ENCODE measurements around the gene CHMP1A.

The CHMP1A gene

DNA sequence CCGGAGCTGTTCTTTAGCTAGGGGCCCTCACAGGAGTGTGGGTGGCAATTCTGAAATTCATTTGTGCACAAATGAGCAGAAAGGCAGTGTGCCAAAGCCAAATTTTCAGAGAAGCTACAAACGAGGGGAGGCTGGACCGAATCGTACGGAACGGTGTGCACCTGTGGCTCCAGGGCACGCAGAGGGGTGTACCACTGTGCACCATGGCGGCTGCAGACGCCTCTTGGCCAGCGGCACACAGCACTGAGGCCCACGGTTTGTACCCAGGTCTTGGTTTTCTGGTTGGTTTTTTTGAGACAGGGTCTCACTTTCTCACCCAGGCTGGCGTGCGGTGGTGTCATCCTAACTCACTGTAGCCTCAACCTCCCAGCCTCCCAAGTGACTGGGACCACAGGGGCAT, 14.9 kb downstream of the CHMP1A start:
- TF ChIP-seq CTCF (IDR thresholded peaks at IDR 0.05): no peak
- Histone ChIP-seq H3K36me3 (ENCODE audit: control insufficient read depth, insufficient read depth, low read length) (no peaks in the 10 kb centered on the region), H3K4me2 (ENCODE audit: low read length) (no peak overlapping the region), H3K79me2 (peaks cover 3% of the 10 kb centered on the region), H3K9me3 (ENCODE audit: control insufficient read depth, low read length) (no peaks in the 10 kb centered on the region), H3K4me1 (peaks cover 5% of the 10 kb centered on the region), H3K9ac (no peak overlapping the region), H2AFZ (no peak overlapping the region), H3K27ac (no peak overlapping the region), H3K4me3 (ENCODE audit: low read depth, low read length) (no peak overlapping the region), H3K27me3 (ENCODE audit: control insufficient read depth, insufficient read depth, low read length) (no peaks in the 10 kb centered on the region)

- peaks cover 5% of the 10 kb centered on the region for H3K4me1 ChIP-seq
- no peak overlapping the region for H3K27ac ChIP-seq
- no peak overlapping the region for H3K4me3 ChIP-seq (ENCODE audit: low read depth, low read length)
- H2AFZ ChIP-seq: peak overlapping the region; percentile 47
- H3K79me2 ChIP-seq: peaks cover 3% of the 10 kb centered on the region
- no peak overlapping the region for H3K9ac ChIP-seq
- H3K36me3 ChIP-seq (ENCODE audit: control insufficient read depth, insufficient read depth, low read length): no peaks in the 10 kb centered on the region
- no peaks in the 10 kb centered on the region for H3K9me3 ChIP-seq (ENCODE audit: control insufficient read depth, low read length)
- no peak for TF ChIP-seq CTCF (IDR thresholded peaks at IDR 0.05)
- no peaks in the 10 kb centered on the region for H3K27me3 ChIP-seq (ENCODE audit: control insufficient read depth, insufficient read depth, low read length)
- no peak overlapping the region for H3K4me2 ChIP-seq (ENCODE audit: low read length)
Measured at GRCh38 chr16:89641458-89642119, 15.9 kb downstream of the CHMP1A start.

- Histone ChIP-seq H3K4me2 (ENCODE audit: low read length) (no peak overlapping the region), H3K9me3 (ENCODE audit: control insufficient read depth, low read length) (no peaks in the 10 kb centered on the region), H3K79me2 (peaks cover 3% of the 10 kb centered on the region), H3K27ac (no peak overlapping the region), H3K27me3 (ENCODE audit: control insufficient read depth, insufficient read depth, low read length) (no peaks in the 10 kb centered on the region), H3K4me3 (ENCODE audit: low read depth, low read length) (no peak overlapping the region), H2AFZ (no peak overlapping the region), H3K9ac (no peak overlapping the region), H3K36me3 (ENCODE audit: control insufficient read depth, insufficient read depth, low read length) (no peaks in the 10 kb centered on the region), H3K4me1 (peaks cover 5% of the 10 kb centered on the region)
- TF ChIP-seq CTCF (IDR thresholded peaks at IDR 0.05): no peak
Measured at GRCh38 chr16:89639385-89639784, 18.1 kb downstream of the CHMP1A start.

DNA sequence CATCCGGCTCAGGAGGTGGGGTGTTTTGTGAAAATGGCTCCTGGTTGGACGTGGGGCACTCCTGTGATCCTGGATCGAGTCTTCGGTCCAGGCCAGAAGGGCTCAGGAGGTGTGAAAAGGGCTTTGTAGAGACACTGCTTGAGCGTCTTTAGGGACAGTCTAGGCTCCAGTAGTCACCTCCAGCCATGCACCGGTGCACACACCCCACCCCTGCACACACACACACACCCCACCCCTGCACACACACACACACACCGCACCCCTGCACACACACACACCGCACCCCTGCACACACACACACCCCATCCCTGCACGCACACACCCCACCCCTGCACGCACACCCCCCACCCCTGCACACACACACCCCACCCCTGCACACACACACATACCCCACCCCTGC, 19.1 kb downstream of the CHMP1A start:
- no peak for TF ChIP-seq CTCF (IDR thresholded peaks at IDR 0.05)
- no peak overlapping the region for H3K9ac ChIP-seq
- no peak overlapping the region for H2AFZ ChIP-seq

DNA sequence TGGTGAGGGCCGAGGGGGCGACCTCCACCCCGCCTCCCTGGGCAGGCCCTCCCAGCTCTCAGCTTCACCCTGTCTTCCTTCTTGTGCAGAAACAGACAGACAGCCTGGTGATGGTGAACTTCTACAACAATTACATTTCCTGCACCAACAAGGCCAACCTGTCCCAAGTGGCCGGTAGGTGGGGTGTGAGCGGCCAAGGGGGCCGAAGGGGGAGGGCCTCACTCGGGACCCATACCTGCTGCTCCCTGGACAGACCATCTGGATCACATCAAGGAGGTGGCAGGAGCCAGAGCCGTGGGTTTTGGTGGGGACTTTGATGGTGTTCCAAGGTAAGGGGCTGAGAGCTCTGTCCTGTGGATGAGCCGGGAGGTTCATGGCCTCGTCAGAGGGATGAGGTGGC, 20.1 kb downstream of the CHMP1A start:
- no peak overlapping the region for H3K4me3 ChIP-seq (ENCODE audit: low read depth, low read length)
- peaks cover 5% of the 10 kb centered on the region for H3K4me1 ChIP-seq
- no peak overlapping the region for H3K27ac ChIP-seq
- TF ChIP-seq CTCF (IDR thresholded peaks at IDR 0.05): no peak
- no peaks in the 10 kb centered on the region for H3K36me3 ChIP-seq (ENCODE audit: control insufficient read depth, insufficient read depth, low read length)
- H3K4me2 ChIP-seq (ENCODE audit: low read length): no peak overlapping the region
- no peak overlapping the region for H3K9ac ChIP-seq
- peaks cover 3% of the 10 kb centered on the region for H3K79me2 ChIP-seq
- H3K9me3 ChIP-seq (ENCODE audit: control insufficient read depth, low read length): no peaks in the 10 kb centered on the region
- no peak overlapping the region for H2AFZ ChIP-seq
- no peaks in the 10 kb centered on the region for H3K27me3 ChIP-seq (ENCODE audit: control insufficient read depth, insufficient read depth, low read length)

More for the DNA sequence above, 19.1 kb downstream of the CHMP1A start:
- Histone ChIP-seq H3K27me3 (ENCODE audit: control insufficient read depth, insufficient read depth, low read length) (no peaks in the 10 kb centered on the region), H3K4me2 (ENCODE audit: low read length) (no peak overlapping the region), H3K4me1 (peaks cover 5% of the 10 kb centered on the region), H3K36me3 (ENCODE audit: control insufficient read depth, insufficient read depth, low read length) (no peaks in the 10 kb centered on the region), H3K4me3 (ENCODE audit: low read depth, low read length) (no peak overlapping the region), H3K9me3 (ENCODE audit: control insufficient read depth, low read length) (no peaks in the 10 kb centered on the region), H3K79me2 (peaks cover 3% of the 10 kb centered on the region), H3K27ac (no peak overlapping the region)
